ENCODE measurements around the gene IPCEF1.

Gene IPCEF1

GRCh38 chr6:154245506-154245905 lies 111.1 kb downstream of the IPCEF1 start:
- peak overlapping the region; percentile 100 for H3K4me3 ChIP-seq (ENCODE audit: low read length)
- TF ChIP-seq ZNF274 (IDR thresholded peaks at IDR 0.05; ENCODE audit: low read depth, low read length) = no peak

GRCh38 chr6:154243793-154244750 lies 112.5 kb downstream of the IPCEF1 start:
- H3K4me3 ChIP-seq (ENCODE audit: low read length) = peak overlapping the region; percentile 100
- no peak for TF ChIP-seq ZNF274 (IDR thresholded peaks at IDR 0.05; ENCODE audit: low read depth, low read length)

GRCh38 chr6:154242617-154243357 lies 113.8 kb downstream of the IPCEF1 start:
- H3K4me3 ChIP-seq (ENCODE audit: low read length) = peak overlapping the region; percentile 100; the same call in 1 of the 2 replicates
- no peak for TF ChIP-seq ZNF274 (IDR thresholded peaks at IDR 0.05; ENCODE audit: low read depth, low read length)

GRCh38 chr6:154241581-154241980 lies 115.0 kb downstream of the IPCEF1 start:
- peak overlapping the region; percentile 45; the same call in 1 of the 2 replicates for H3K4me3 ChIP-seq (ENCODE audit: low read length)
- no peak for TF ChIP-seq ZNF274 (IDR thresholded peaks at IDR 0.05; ENCODE audit: low read depth, low read length)

- peak overlapping the region; percentile 15; the same call in 1 of the 2 replicates for H3K4me3 ChIP-seq (ENCODE audit: low read length)
Observed at GRCh38 chr6:154241061-154241460, 115.5 kb downstream of the IPCEF1 start.

- H3K4me3 ChIP-seq (ENCODE audit: low read length) = no peak overlapping the region
- no peak for TF ChIP-seq ZNF274 (IDR thresholded peaks at IDR 0.05; ENCODE audit: low read depth, low read length)
Observed at GRCh38 chr6:154239392-154239791, 117.2 kb downstream of the IPCEF1 start.

- H3K4me3 ChIP-seq (ENCODE audit: low read length) = no peak overlapping the region
- no peak for TF ChIP-seq ZNF274 (IDR thresholded peaks at IDR 0.05; ENCODE audit: low read depth, low read length)
Observed at GRCh38 chr6:154238831-154239230, 117.8 kb downstream of the IPCEF1 start.

GRCh38 chr6:154236646-154237301 lies 119.8 kb downstream of the IPCEF1 start:
- H3K4me3 ChIP-seq (ENCODE audit: low read length) = no peak overlapping the region
- no peak for TF ChIP-seq ZNF274 (IDR thresholded peaks at IDR 0.05; ENCODE audit: low read depth, low read length)

GRCh38 chr6:154234019-154234772 lies 122.4 kb downstream of the IPCEF1 start:
- TF ChIP-seq ZNF274 (IDR thresholded peaks at IDR 0.05; ENCODE audit: low read depth, low read length) = no peak
- peak overlapping the region; percentile 20; the same call in 1 of the 2 replicates for H3K4me3 ChIP-seq (ENCODE audit: low read length)

- TF ChIP-seq ZNF274 (IDR thresholded peaks at IDR 0.05; ENCODE audit: low read depth, low read length) = no peak
- H3K4me3 ChIP-seq (ENCODE audit: low read length) = no peak overlapping the region; the same call in 1 of the 2 replicates
Observed at GRCh38 chr6:154233383-154233782, 123.2 kb downstream of the IPCEF1 start.

- TF ChIP-seq ZNF274 (IDR thresholded peaks at IDR 0.05; ENCODE audit: low read depth, low read length) = no peak
- no peak overlapping the region for H3K4me3 ChIP-seq (ENCODE audit: low read length)
Observed at GRCh38 chr6:154232013-154232910, 124.3 kb downstream of the IPCEF1 start.

- peak overlapping the region; percentile 44; the same call in 1 of the 2 replicates for H3K4me3 ChIP-seq (ENCODE audit: low read length)
- TF ChIP-seq ZNF274 (IDR thresholded peaks at IDR 0.05; ENCODE audit: low read depth, low read length) = no peak
Observed at GRCh38 chr6:154230910-154231595, 125.5 kb downstream of the IPCEF1 start.
